HepG2 (cell line): ENCODE data around the gene FIGLA. TPM values are rescaled to one million over a fixed set of nuclear protein-coding genes. Genes with fewer than 3 reads are reported as not detected.

Experiments used
- ATAC-seq: fragments of 200-7000 bp; cut with Tn5 transposase; 3 replicates; pipeline ENCODE4 v1.9.1; 2020; ENCODE audit warnings: mild to moderate bottlenecking, moderate library complexity
- BruUV-seq: library from RNA; stranded (reverse); fragments of 400-500 nt; replicated peaks from 2 replicates; lab custom pipeline; 2021; lab: Mats Ljungman, UMichigan
- CTCF ChIA-PET: fragments of 300-600 bp; formaldehyde crosslinking; extraction: SDS; loops from one replicate; lab custom pipeline; 2021; ENCODE audit warnings: low total read pairs, inconsistent platforms, low intra/inter-chr PET ratio; lab: Yijun Ruan, JAX
- POLR2A ChIA-PET: fragments of 350-600 bp; sonication (Branson Sonifier 250); formaldehyde crosslinking; loops from one replicate; lab custom pipeline; 2020; ENCODE audit warnings: antibody characterized with exemption, inconsistent platforms; lab: Yijun Ruan, JAX
- DNase-seq: peaks from one replicate; pipeline ENCODE4 v3.0.0-alpha.2; 2015; ENCODE audit warnings: low spot score
- FAIRE-seq: peaks from 3 replicates; lab custom pipeline; 2011; peaks lifted over from hg19 to GRCh38; lab: Jason Lieb, UNC
- H2AFZ ChIP-seq: one replicate; pipeline ENCODE4 v1.6.1; 2011; ENCODE audit warnings: low read length, inconsistent platforms
- H3K27ac ChIP-seq: fragments of 300-600 bp; 3 replicates; pipeline ENCODE4 v1.8.0; 2011; ENCODE audit warnings: mixed run types, mild to moderate bottlenecking, mixed read lengths, low read length, inconsistent platforms; ENCODE audit not compliant: insufficient read depth; ENCODE audit errors: extremely low read length
- H3K27me3 ChIP-seq, 2 experiments: fragments of 200-600 bp in 1 of 2; 2 replicates in 1 of 2; 3 replicates in 1 of 2; pipeline versions ENCODE4 v1.6.0 to v1.8.0; 2011; ENCODE audit warnings: low read length in 2 of 2, mild to moderate bottlenecking in 2 of 2, moderate library complexity in 2 of 2, inconsistent platforms in 1 of 2; ENCODE audit not compliant: insufficient read depth in 2 of 2, control insufficient read depth in 1 of 2
- H3K36me3 ChIP-seq, 2 experiments: fragments of 200-600 bp in 1 of 2; replicated peaks in 1 of 2; 2 replicates in 1 of 2; 3 replicates in 1 of 2; pipeline versions ENCODE4 v1.5.1 to v1.8.0; 2011; ENCODE audit warnings: low read length in 2 of 2, inconsistent platforms in 1 of 2; ENCODE audit not compliant: insufficient read depth in 2 of 2, control insufficient read depth in 1 of 2
- H3K4me1 ChIP-seq: 2 replicates; pipeline ENCODE4 v1.5.1; 2012; ENCODE audit warnings: low read length, inconsistent platforms; ENCODE audit not compliant: insufficient read depth
- H3K4me2 ChIP-seq: 2 replicates; pipeline ENCODE4 v1.6.0; 2011; ENCODE audit warnings: low read depth, low read length, inconsistent platforms
- H3K4me3 ChIP-seq, 3 experiments: fragments of 200-600 bp in 1 of 3; sonication (generic), shearing (Covaris generic) in 1 of 3; replicated peaks in 1 of 3; 2 replicates each; pipeline ENCODE4 v1.5.1; 2011 to 2016; ENCODE audit warnings: low read length in 3 of 3, inconsistent platforms in 2 of 3, low read depth in 2 of 3, mild to moderate bottlenecking in 2 of 3, control low read depth in 1 of 3, mixed read lengths in 1 of 3; ENCODE audit not compliant: insufficient read depth in 1 of 3
- H3K79me2 ChIP-seq: one replicate; pipeline ENCODE4 v1.6.1; 2011; ENCODE audit warnings: low read length, inconsistent platforms; ENCODE audit not compliant: insufficient read depth
- H3K9ac ChIP-seq: 2 replicates; pipeline ENCODE4 v1.6.0; 2011; ENCODE audit warnings: mild to moderate bottlenecking, low read depth, low read length, inconsistent platforms; ENCODE audit not compliant: insufficient read depth
- H3K9me3 ChIP-seq: 2 replicates; pipeline ENCODE4 v1.5.1; 2012; ENCODE audit warnings: mild to moderate bottlenecking, low read length
- H4K20me1 ChIP-seq: 2 replicates; pipeline ENCODE4 v1.6.0; 2011; ENCODE audit warnings: inconsistent platforms, mild to moderate bottlenecking, low read length, moderate library complexity; ENCODE audit not compliant: insufficient read depth
- ATF7-NPFF ChIP-seq: sonication (generic); formaldehyde crosslinking; IDR thresholded peaks from 2 replicates; pipeline ENCODE4 v1.8.1; 2023; ENCODE audit warnings: mild to moderate bottlenecking, low read depth, missing genetic modification reagents, moderate library complexity
- BRCA1 ChIP-seq: sonication (generic); formaldehyde crosslinking; IDR thresholded peaks from 2 replicates; pipeline ENCODE4 v1.4.0; 2020; ENCODE audit warnings: missing genetic modification reagents
- CHD2 ChIP-seq: IDR thresholded peaks from 2 replicates; pipeline ENCODE4 v1.6.1; 2011; ENCODE audit warnings: low read depth, low read length, improper control_type of control experiment
- GATA4 ChIP-seq: sonication (generic); IDR thresholded peaks from 2 replicates; pipeline ENCODE4 v1.6.1; 2016; ENCODE audit warnings: antibody characterized with exemption, low read depth, borderline replicate concordance
- HNF4A ChIP-seq: sonication (generic); formaldehyde crosslinking; IDR thresholded peaks from 2 replicates; pipeline ENCODE4 v1.4.0; 2020; ENCODE audit warnings: missing genetic modification reagents
- MEF2D ChIP-seq: sonication (generic); formaldehyde crosslinking; IDR thresholded peaks from 2 replicates; pipeline ENCODE4 v1.5.1; 2020; ENCODE audit warnings: mild to moderate bottlenecking, missing genetic modification reagents
- NCOA1 ChIP-seq: sonication (generic); formaldehyde crosslinking; IDR thresholded peaks from 2 replicates; pipeline ENCODE4 v1.9.0; 2021; ENCODE audit warnings: missing genetic modification reagents
- NPAS2 ChIP-seq: sonication (generic); formaldehyde crosslinking; IDR thresholded peaks from 2 replicates; pipeline ENCODE4 v1.8.0; 2022; ENCODE audit warnings: mild to moderate bottlenecking, missing genetic modification reagents, borderline replicate concordance
- NR2F1 ChIP-seq, 2 experiments: fragments of 450-650 bp in 1 of 2; formaldehyde crosslinking in 1 of 2; IDR thresholded peaks; 2 replicates each; pipeline versions ENCODE4 v1.5.0 to v1.6.1; 2016 to 2020; ENCODE audit warnings: mild to moderate bottlenecking in 1 of 2, missing compliant biosample characterization in 1 of 2, missing genetic modification reagents in 1 of 2, moderate library complexity in 1 of 2
- RXRA ChIP-seq: sonication (generic); formaldehyde crosslinking; IDR thresholded peaks from 2 replicates; pipeline ENCODE4 v1.5.1; 2020; ENCODE audit warnings: missing genetic modification reagents
- ZBTB1 ChIP-seq: sonication (generic); formaldehyde crosslinking; IDR thresholded peaks from 2 replicates; pipeline ENCODE4 v1.4.0; 2020; ENCODE audit warnings: missing genetic modification reagents, borderline replicate concordance
- ZBTB7A ChIP-seq: sonication (generic); formaldehyde crosslinking; IDR thresholded peaks from 2 replicates; pipeline ENCODE4 v1.8.0; 2022; ENCODE audit warnings: mild to moderate bottlenecking, missing genetic modification reagents
- ZMAT3 ChIP-seq: sonication (generic); formaldehyde crosslinking; conservative IDR thresholded peaks from 2 replicates; pipeline ENCODE4 v1.7.0; 2021; ENCODE audit warnings: missing genetic modification reagents
- ZNF18 ChIP-seq: sonication (generic); formaldehyde crosslinking; IDR thresholded peaks from 2 replicates; pipeline ENCODE4 v1.8.0; 2022; ENCODE audit warnings: mild to moderate bottlenecking, missing genetic modification reagents; ENCODE audit not compliant: insufficient replicate concordance
- ZNF224 ChIP-seq: sonication (generic); formaldehyde crosslinking; IDR thresholded peaks from 2 replicates; pipeline ENCODE4 v1.5.0; 2020; ENCODE audit warnings: mild to moderate bottlenecking, missing genetic modification reagents
- ZNF253 ChIP-seq: sonication (generic); formaldehyde crosslinking; IDR thresholded peaks from 2 replicates; pipeline ENCODE4 v1.8.0; 2022; ENCODE audit warnings: mild to moderate bottlenecking, missing genetic modification reagents, borderline replicate concordance
- ZNF280B ChIP-seq: sonication (generic); formaldehyde crosslinking; IDR thresholded peaks from 2 replicates; pipeline ENCODE4 v1.5.0; 2020; ENCODE audit warnings: missing genetic modification reagents, mild to moderate bottlenecking, borderline replicate concordance
- ZNF703 ChIP-seq: sonication (generic); formaldehyde crosslinking; IDR thresholded peaks from 2 replicates; pipeline ENCODE4 v1.5.1; 2020; ENCODE audit warnings: missing genetic modification reagents, mild to moderate bottlenecking, moderate library complexity, borderline replicate concordance
- WGBS: methylation state at CpG from one replicate; pipeline ENCODE4 v1.1.6; 2017; ENCODE audit warnings: low lambda C conversion rate; 5-methylcytosine and 5-hydroxymethylcytosine counted together
- in situ Hi-C: cut with HindIII; loops from 2 replicates; pipeline ENCODE4 v1.10.0; 2017; ENCODE audit warnings: low pct_unique_long_range_greater_than_20kb; ENCODE audit not compliant: extremely low pct_ligation_motif_present
- intact Hi-C: fragments of 100-400 bp; cut with micrococcal nuclease; formaldehyde crosslinking; loops from one replicate; pipeline ENCODE4 v1.10.0; 2022; ENCODE audit not compliant: unreplicated experiment
- polyA plus RNA-seq, 8 experiments: library from polyadenylated mRNA; depleted of rRNA in 3 of 8; stranded (reverse) in 7 of 8; unstranded in 1 of 8; fragments of >200 nt; fragmentation: Illumina TruSeq in 4 of 8; extraction: Trizol in 4 of 8; gene quantifications; 2 replicates each; pipeline versions ENCODE4 v1.2.1 to v1.2.3, GENCODE V29; 2011 to 2016; ENCODE audit warnings: low read depth in 4 of 8, missing spikeins in 1 of 8, mixed read lengths in 1 of 8; ENCODE audit not compliant: insufficient read depth in 1 of 8
- total RNA-seq, 5 experiments: library from RNA; depleted of rRNA; stranded (reverse); fragments of >200 nt; fragmentation: Illumina TruSeq; extraction: Trizol; gene quantifications; 2 replicates each; pipeline ENCODE4 v1.2.3, GENCODE V29; 2016; ENCODE audit warnings: low read depth in 1 of 5

Gene FIGLA
- total and polyA plus RNA-seq, 2 of the 13 experiments (the other 11 are each of a cell fraction or from before 2014, with no cell fraction given) = not detected

GRCh38 chr2:70752396-70752795 lies 38.0 kb downstream of the FIGLA start (continued):
- no peak for TF ChIP-seq HNF4A (CRISPR knock-in tag)
- TF ChIP-seq, all 625 proteins: peak for 0

- H3K9ac ChIP-seq = no peak overlapping the region
- no peak overlapping the region for H3K27ac ChIP-seq
- no peak for DNase-seq
- ChIA-PET CTCF (no interaction called here), POLR2A (no interaction called here)
- FAIRE-seq = no peak
- H2AFZ ChIP-seq = no peak overlapping the region
- H3K36me3 ChIP-seq = no peaks in the 10 kb centered on the region
- WGBS = 23% methylated on average over 4 of the region's 4 CpGs
- no peaks in the 10 kb centered on the region for H3K4me1 ChIP-seq
- peaks cover 0 to 13% of the 10 kb centered on the region in 2 experiments; a peak in 2 of 5 replicates for H3K27me3 ChIP-seq
- BruUV-seq = no TSS peak
- H3K9me3 ChIP-seq = no peaks in the 10 kb centered on the region
- no peaks in the 10 kb centered on the region for H4K20me1 ChIP-seq
- intact Hi-C loops = no loop called here
- no peaks in the 10 kb centered on the region for H3K79me2 ChIP-seq
- in situ Hi-C loops = no loop called here
- ATAC-seq = no peak
- H3K4me3 ChIP-seq = no peak overlapping the region
- TF ChIP-seq GATA4 = no peak
- TF ChIP-seq NCOA1 (CRISPR knock-in tag) = no peak
- no peak for TF ChIP-seq ZNF253 (CRISPR knock-in tag)
- no peak for TF ChIP-seq CHD2
- no peak for TF ChIP-seq NR2F1 (CRISPR knock-in tag; IDR thresholded peaks at IDR 0.05)
- TF ChIP-seq ATF7-NPFF (CRISPR knock-in tag) = no peak
- TF ChIP-seq ZBTB1 (CRISPR knock-in tag) = no peak
- TF ChIP-seq ZNF703 (CRISPR knock-in tag) = no peak
- TF ChIP-seq NPAS2 (CRISPR knock-in tag) = no peak
- no peak for TF ChIP-seq ZNF18 (CRISPR knock-in tag)
- no peak for TF ChIP-seq ZNF224 (CRISPR knock-in tag)
- TF ChIP-seq RXRA (CRISPR knock-in tag) = no peak
- no peak for TF ChIP-seq ZMAT3 (CRISPR knock-in tag)
- no peak for TF ChIP-seq ZBTB7A (CRISPR knock-in tag)
- no peak for TF ChIP-seq ZNF280B (CRISPR knock-in tag)
- no peak for TF ChIP-seq MEF2D
- TF ChIP-seq BRCA1 (CRISPR knock-in tag) = no peak
- TF ChIP-seq, all 625 proteins: peak for 0
- H3K4me2 ChIP-seq = no peak overlapping the region
Observed at GRCh38 chr2:70751881-70752280, 38.6 kb downstream of the FIGLA start.
